ENCODE results near the gene CST9L.
"Not testable (repeated sequence)": the region's sequence is repeated elsewhere in the genome, so short reads cannot be mapped to it uniquely, and the experiment has no call there.

Gene CST9L

DNA sequence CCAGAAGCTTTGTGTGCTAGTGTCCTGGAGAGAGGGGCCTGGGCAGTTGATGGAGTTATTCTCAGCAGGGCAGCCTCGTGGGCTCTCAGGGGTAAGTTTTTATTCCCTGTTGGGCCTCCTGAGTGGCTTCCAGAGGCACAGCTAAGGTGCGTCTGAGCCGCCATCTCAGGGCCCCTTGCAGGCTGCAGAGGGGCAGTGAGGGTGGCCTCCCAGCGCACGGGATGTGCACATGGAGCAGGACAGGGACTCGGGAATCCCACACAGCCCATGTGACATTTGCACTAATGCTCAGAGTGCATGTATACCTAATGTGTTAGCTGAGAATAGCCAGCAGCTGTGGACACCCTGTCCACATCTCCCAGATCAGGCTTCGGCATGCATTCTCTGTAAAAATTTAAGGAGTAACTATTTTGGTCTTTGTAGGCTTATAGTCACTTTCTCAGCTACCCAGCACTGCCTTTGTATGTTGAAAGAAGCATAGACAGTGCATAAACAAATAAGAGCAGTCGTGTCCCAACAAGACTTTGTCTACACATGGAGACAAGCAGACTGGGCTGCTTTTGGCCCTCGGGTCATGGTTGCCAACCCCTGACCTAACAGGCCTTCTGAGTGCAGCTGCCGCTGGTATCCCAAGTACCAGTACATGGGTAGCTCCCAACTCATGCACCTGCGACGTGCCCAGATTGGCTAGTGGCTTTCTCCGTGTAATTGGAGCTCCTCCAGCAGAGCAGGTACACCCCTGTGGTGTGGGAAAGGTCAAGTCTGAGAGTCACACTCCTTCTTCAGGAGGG is 18.6 kb upstream of the CST9L start:
- no peak for DNase-seq (ENCODE audit: low read depth)

- no peak for DNase-seq (ENCODE audit: low read depth)
Observed at GRCh38 chr20:23585808-23586734, 17.8 kb upstream of the CST9L start.

GRCh38 chr20:23585449-23585807 is 17.1 kb upstream of the CST9L start:
- DNase-seq (ENCODE audit: low read depth): no peak

GRCh38 chr20:23584434-23585199 is 16.3 kb upstream of the CST9L start:
- no peak for DNase-seq (ENCODE audit: low read depth)

DNA sequence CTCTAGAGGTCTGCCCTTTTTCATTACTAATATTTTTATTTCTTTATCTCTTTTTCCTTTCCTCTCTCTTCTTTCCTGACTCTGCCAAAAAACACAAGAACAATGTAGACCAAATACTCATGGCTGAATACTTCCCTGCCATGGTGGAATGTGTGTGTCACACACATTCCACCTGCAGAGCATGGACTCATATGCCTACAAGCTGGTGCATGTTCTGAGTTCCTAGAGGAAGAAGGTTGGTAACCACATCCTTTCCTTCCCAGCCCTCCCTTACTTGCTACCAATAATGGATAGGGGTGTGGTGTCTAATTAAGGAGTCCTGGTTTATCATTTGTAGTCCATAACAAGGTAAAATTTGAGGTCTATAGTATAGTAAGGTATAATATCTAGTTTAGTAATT is 15.2 kb upstream of the CST9L start:
- no peak for DNase-seq (ENCODE audit: low read depth)

- no peak for DNase-seq (ENCODE audit: low read depth)
Observed at GRCh38 chr20:23582293-23582692, 14.0 kb upstream of the CST9L start.

GRCh38 chr20:23581833-23582232 is 13.5 kb upstream of the CST9L start:
- DNase-seq (ENCODE audit: low read depth): not testable (repeated sequence)

GRCh38 chr20:23574977-23575376 is 6.7 kb upstream of the CST9L start:
- no peak for DNase-seq (ENCODE audit: low read depth)

DNA sequence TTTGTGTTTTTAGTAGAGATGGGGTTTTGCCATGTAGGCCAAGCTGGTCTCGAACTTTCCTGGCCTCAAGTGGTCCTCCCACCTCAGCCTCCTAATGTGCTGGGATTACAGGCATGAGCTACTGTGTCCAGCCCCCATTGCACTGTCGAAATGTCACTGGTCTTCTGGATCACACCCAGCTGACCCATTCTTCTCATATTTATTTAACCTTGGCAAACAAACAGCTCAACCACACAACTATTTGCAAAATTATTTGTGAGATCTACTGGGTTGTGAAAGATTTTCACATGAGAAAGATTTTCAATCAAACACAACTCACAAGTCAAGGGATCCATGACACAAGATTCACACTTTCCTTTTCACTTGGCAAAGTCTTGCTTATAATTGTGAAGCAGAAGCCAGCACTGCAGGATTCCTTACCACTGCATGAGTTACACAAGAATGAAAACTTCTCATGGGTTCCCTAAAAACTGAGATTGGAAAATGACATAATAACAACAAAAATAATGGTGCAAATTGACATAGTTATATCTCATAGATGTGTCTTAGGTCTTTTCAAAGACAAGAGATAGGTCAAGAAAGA is 2.0 kb upstream of the CST9L start:
- DNase-seq (ENCODE audit: low read depth): no peak

- DNase-seq (ENCODE audit: low read depth): no peak
Observed at GRCh38 chr20:23569570-23569969, 1.3 kb upstream of the CST9L start.

DNA sequence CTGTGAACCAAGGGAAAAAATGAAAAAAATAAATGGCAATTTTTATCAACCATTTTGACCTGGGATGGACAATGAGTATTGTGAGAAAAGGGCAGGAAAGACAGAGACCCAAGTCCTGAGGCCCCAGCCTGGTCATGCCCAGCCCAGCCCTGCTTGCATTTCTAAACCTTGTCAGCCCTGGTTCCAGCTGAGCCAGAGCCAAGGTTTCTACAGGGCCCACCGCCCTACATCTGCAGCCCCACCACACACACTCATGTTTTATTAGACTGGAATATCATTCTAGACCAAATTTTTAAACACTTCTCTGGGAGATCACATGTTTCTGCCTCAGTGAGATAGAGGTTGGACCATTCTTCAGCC is 667 bp upstream of the CST9L start:
- no peak for DNase-seq (ENCODE audit: low read depth)

- no peak for DNase-seq (ENCODE audit: low read depth)
Observed at GRCh38 chr20:23566199-23566932, 1.9 kb downstream of the CST9L start.

GRCh38 chr20:23565503-23566045 is 2.7 kb downstream of the CST9L start:
- DNase-seq (ENCODE audit: low read depth): no peak

- no peak for DNase-seq (ENCODE audit: low read depth)
Observed at GRCh38 chr20:23564927-23565326, 3.4 kb downstream of the CST9L start.

DNA sequence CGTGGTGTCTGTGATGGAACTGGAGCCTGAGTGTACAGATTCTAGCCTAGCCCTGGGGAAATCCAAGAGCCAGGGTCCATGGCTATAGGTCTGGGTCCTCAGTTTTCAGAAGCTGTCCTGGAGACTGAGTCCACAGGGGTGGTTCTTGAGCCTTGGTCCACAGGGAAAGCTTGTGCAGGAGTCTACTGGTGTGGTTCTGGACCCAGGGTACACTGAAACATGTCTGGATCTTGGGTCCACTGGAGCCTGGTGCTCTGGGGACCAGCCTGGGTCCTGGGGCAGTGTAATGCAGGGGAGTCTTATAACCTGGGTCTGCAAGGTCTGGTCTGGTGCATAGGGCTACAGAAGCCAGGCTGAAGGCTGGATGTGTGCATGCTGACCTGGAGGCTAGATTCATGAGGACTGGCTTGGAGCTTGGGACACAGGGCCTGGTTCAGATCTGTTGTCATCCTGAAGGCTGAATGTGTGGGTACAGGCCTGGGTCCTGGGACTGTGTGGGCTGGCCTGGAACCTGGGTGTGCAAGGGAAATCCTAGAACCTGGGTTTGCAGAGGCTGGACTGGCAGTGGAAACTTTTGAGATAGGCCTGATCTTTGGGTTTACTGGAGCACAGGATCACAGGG is 5.5 kb downstream of the CST9L start:
- DNase-seq (ENCODE audit: low read depth): no peak

DNA sequence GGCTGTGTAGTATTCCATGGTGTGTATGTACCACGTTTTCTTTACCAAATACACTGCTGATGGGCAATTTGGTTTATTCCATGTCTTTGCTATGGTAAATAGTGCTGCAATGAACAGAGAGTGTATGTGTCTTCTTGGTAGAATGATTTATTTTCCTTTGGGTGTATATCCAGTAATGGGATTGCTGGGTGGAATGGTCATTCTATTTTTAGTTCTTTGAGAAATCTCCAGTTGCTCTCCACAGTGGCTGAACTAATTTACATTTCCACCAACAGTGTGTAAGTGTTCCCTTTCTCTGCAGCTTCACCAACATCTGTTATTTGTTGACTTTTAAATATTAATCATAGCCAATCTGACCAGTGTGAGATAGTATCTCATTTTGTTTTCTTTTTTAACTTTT is 13.9 kb downstream of the CST9L start:
- no peak for DNase-seq (ENCODE audit: low read depth)

- no peak for DNase-seq (ENCODE audit: low read depth)
Observed at GRCh38 chr20:23551786-23552185, 16.5 kb downstream of the CST9L start.

DNA sequence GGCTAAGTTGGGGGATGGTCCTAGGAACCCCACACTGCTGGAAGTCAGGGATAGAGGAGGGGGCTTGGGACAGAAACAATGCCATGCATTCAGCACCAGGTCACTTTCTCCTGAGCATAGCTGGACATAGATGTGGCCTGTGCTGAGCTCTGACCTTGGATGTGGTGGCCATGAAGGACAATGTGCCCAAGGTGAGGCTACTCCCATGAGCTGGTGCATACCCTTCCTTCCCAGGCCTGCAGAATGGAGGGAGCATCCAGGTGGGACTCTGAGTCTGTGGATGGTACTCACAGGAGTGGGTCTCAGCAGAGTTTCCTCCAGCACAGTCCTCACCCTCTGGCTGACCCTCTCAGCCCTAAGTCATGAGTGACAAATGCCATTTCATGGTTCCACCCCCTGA is 16.9 kb downstream of the CST9L start:
- DNase-seq (ENCODE audit: low read depth): no peak

- DNase-seq (ENCODE audit: low read depth): no peak
Observed at GRCh38 chr20:23550227-23550626, 18.1 kb downstream of the CST9L start.

DNA sequence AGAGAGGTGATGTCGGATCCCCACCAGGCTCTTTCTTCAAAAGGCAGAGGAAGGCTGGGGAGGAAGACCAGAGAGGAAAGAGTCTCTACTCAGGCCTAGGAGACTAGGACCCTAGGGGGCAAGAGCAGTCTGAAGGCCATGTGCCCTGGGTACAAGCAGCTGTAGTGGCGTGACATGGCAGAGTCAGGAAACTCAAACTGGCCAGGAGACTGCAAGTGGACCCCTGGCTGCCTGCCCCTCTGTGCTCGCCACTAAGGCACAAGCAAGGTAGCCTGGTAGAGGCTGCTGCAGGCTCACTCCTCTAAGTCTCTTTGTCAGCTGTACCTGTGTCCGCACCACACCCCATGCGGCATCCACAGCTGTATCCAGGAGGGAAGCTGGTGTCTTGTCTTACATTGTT is 19.9 kb downstream of the CST9L start:
- DNase-seq (ENCODE audit: low read depth): no peak

GRCh38 chr20:23547613-23548012 is 20.7 kb downstream of the CST9L start:
- DNase-seq (ENCODE audit: low read depth): no peak
